Amygdala (tissue), 56 donors: ENCODE results near the gene FTCDNL1.

Source experiments
- DNase-seq, 56 donors: peaks; one replicate each; lab custom pipeline; 2025; lab: John Stamatoyannopoulos, UW

Gene FTCDNL1

DNA sequence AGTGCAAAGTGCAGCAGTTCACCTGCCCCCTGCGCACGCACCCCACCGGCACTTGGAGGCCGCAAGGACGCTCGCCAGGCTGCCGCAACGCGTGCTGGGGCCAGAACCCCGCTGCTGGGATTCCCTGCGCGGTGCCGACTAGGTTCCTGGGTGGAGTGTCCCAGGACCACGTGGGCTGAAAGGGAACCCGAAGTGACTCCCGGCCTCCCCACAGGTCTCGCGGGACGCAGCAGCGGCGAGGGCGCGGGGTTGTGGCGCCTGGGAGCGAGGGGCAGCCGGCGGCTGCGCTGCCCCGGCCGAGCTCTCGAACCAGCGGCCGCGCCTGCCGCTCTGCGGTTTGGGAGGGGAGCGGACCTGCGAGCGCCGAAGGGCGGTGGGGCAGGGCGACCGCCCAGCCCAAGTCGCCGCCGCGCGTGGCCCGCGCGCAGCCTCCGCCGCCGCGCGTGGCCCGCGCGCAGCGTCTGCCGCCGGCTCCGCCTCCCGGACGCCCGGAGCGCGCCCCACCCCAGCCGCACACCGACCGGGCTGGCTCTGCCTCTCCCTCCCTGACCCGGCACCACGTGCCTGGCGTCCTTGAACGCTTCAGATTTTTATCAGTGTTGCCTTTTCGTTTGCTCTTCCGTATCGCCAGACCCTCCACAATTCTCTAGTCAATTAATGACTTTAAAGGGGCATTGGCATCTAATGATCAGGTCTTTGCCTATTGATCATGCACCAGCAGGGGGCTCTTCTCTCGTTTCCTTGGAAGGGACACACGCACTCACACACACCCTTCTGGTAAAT is at the start of gene FTCDNL1:
Gene FTCDNL1, minus strand, starts transcription at position 475 of the 783 bp plus-strand sequence. CDS start 2,230 bp downstream, outside the sequence.
- DNase-seq, result peak in 55 of 56 donors; percentile 18 to 87 (median 71)

GRCh38 chr2:199896617-199897016 is 45.6 kb upstream of the FTCDNL1 start:
- no peak for DNase-seq

DNA sequence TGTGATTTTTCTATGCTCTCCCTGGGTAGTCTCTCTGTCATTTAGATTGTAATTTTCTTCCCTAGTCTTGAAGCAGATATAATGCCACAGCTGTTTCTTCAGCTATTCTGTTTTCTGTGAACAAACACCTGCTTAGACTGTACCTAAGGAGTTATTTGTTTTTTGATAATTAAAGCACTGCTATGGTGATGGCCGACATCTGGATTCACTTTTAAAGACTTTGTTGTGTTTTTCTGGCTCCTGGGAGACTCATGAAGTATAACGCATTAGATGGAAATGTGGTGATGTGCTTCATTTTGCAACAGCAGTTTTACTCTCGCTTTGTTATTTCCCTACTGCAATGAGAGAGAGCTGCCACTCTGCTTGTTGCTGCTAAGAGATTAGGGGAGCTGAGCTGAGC is 44.4 kb upstream of the FTCDNL1 start:
- no peak for DNase-seq

- no peak for DNase-seq
Observed at GRCh38 chr2:199883474-199884212, 32.7 kb upstream of the FTCDNL1 start.

DNA sequence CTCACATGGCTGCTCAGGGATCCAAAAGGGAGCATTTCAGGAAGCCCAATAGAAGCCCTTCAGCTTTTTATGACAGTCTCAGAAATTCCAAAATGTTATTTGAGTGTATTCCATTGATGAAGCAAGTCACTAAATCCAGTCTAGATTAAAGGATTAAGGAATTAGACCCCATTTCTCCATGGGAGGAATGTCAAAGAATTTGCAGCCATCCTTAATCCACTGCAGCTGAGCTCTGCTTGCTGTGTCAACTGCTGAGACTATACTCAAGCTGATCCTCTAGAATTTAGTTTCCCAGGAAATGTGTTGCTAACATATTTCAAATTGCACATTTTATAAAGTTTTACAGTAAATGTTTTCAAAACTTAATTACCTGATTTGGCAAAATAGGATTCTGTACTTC is 31.7 kb upstream of the FTCDNL1 start:
- no peak for DNase-seq

GRCh38 chr2:199875400-199875799 is 24.4 kb upstream of the FTCDNL1 start:
- no peak for DNase-seq

GRCh38 chr2:199874209-199874608 is 23.2 kb upstream of the FTCDNL1 start:
- no peak for DNase-seq

- DNase-seq, result no peak
Observed at GRCh38 chr2:199870581-199870980, 19.6 kb upstream of the FTCDNL1 start.

- DNase-seq, result no peak
Observed at GRCh38 chr2:199869653-199870052, 18.7 kb upstream of the FTCDNL1 start.

- no peak for DNase-seq
Observed at GRCh38 chr2:199869227-199869541, 18.2 kb upstream of the FTCDNL1 start.

- no peak for DNase-seq
Observed at GRCh38 chr2:199868431-199869226, 17.6 kb upstream of the FTCDNL1 start.

DNA sequence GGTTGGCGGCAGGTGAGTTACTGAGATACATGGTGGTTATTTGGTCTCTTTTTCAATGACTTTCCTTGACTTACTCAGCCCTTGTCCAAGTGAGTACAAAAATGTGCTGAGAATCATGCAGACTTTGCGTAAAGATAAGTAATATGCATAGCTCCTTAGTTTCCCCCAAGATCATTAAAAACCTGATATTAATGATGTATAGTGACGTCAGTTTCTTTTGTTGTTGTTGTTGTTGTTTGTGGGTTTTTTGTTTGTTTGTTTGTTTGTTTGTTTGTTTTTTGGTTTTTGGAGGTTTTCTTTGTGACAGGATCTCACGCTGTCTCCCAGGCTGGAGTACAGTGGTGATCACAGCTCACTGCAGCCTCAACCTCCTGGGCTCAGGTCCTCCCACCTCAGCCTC is 14.9 kb upstream of the FTCDNL1 start:
- no peak for DNase-seq

DNA sequence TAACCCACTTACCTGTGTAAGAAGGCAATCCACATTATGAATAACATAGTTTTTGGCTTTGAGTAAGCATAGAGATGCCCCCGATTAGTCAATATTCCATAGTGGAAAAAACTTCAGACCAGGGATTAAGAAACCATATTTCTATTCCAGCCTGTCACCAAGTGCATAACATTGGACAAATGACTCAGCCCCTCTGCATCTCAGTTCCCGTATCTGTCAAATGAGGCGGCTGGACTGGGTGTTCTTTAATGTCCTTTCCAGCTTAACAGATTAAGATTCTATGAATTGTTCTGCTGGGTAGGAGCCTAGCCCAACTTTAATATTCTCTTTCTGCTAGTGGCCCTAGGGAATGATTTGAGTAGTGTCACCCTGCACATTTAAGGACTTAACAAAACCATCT is 11.8 kb upstream of the FTCDNL1 start:
- DNase-seq, result no peak

DNA sequence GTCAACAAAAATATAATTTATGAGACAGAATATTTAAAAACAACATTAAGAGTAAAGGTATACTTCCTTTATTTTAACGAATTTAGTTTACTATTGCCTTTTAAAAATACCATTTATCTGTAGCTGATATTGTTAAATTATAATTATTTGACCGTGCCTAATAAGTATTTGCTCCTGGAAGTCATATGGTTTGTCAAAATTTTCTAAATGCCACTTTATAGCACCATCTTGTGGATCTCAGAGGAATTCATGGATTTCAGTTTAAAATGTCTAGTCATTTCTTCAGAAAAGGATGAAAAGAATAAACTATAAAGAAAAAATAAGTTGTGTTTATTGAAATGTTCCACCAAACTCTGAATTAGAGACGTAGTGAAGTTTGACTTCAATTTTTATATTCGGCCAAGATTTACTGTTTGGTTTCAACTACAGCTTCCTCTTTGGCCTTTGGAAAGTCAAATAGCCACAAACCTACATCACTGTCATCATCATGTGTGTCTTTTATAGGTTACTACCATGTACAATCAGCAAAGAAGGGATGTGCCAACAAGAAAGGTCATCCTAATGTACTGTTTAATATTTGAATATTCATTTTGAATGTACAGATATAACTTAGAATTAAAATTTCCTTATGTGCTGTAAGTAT is 10.3 kb upstream of the FTCDNL1 start:
- peak in 1 of 56 donors; percentile 11 for DNase-seq

DNA sequence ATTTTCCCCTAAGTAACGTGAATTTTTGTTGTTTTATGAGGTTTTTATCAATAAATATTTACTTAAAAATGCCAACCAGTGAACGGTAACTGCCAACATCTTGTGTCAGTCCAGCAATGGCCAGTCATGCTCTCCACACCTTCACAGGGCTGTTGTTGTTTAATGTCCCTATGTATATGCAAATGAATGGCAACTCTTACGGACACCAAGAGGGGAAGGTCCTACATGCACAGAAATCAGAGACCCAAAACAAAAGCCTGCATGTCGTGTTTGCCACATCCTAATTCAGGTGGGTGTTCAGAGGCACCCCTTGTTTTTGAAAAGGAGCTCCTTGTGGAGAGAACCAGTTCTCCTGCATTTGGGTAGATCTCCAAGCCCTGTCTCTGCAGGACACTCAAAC is 4.8 kb upstream of the FTCDNL1 start:
- no peak for DNase-seq

GRCh38 chr2:199851883-199852282 is 891 bp upstream of the FTCDNL1 start:
- DNase-seq, result peak in 1 of 56 donors; percentile 6

- no peak for DNase-seq
Observed at GRCh38 chr2:199851501-199851810, 464 bp upstream of the FTCDNL1 start.

DNA sequence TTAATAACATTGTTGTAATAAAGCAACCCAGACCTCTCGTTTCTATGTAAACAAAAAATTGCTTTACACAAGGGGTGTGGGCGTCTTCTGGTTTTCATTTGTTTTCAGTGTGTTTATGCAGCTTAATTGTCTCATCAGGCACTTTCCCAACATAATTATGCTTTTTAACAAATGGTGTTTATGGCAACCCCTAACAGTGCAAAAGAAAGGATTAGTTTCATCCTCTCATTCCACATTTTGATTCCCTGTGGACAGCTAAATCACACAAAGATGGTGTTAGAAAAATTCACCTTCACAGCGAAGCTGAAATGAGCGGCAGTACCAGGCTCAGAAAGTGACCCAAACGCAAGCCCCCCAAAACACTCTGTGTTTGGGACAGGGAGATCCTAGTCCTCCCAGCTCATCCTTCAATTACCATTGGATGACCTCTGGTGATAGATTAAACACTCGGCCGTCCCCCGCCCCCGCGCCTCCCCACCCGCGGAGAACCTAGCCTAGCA is 724 bp downstream of the FTCDNL1 start:
- peak in 1 of 56 donors; percentile 74 for DNase-seq

DNA sequence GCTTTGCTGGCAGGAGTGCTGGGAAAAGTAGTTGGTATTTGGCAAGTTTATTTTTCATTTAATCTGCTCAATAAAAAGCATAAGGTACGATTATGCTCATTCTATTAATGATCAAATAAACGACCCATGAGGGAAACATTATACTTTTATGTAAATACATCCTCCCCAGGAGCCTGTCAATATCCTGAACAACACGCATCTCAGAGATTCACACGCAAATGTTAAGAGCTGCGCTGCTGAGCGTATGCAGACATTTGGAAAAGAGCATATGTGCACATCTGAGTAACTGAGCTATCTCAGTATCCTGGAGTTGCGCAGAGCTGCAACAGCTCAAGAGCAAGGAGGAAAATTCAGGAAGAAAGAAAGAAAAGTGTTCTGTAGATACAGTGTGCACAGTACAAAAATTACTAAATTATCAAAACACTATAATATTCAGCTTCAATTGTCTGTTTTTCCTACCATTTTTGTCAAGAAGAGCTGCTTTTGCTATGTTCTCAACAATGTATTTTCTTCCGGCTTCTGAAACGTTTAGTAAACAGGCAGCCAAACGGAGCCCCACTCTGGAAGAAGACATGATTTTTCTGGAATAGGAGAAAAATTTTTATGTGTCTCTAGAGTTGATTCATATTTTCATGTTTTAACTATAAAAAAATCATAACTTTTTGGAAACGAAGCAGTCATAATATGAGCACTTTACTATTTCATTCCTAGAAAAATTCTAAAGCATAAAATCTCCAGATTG is 2.4 kb downstream of the FTCDNL1 start:
- no peak for DNase-seq
